Esophagus muscularis mucosa (tissue), 4 donors: ENCODE data around the gene PFKFB3. TPM values are rescaled to one million over a fixed set of nuclear protein-coding genes. Genes with fewer than 3 reads are reported as not detected.
"Not testable (repeated sequence)": the region's sequence is repeated elsewhere in the genome, so short reads cannot be mapped to it uniquely, and the experiment has no call there.

Source experiments
- DNase-seq: peaks from one replicate; pipeline ENCODE4 v3.0.0-alpha.2; 2017; ENCODE audit errors: extremely low spot score
- H3K27ac ChIP-seq, 4 donors: fragments of 200-600 bp; sonication (generic); replicated peaks in 1 of 4; 1 replicate in 3 of 4; 2 replicates in 1 of 4; pipeline ENCODE4 v1.5.1; 2016 to 2019; ENCODE audit warnings: mild to moderate bottlenecking in 1 of 4
- H3K27me3 ChIP-seq, 4 donors: fragments of 200-600 bp; sonication (generic); one replicate each; pipeline versions ENCODE4 v1.5.1 to v1.6.0; 2016 to 2019
- H3K36me3 ChIP-seq, 4 donors: fragments of 200-600 bp; sonication (generic); one replicate each; pipeline ENCODE4 v1.5.1; 2016 to 2019
- H3K4me1 ChIP-seq, 4 donors: fragments of 200-600 bp; sonication (generic); one replicate each; pipeline ENCODE4 v1.5.1; 2016 to 2019
- H3K4me3 ChIP-seq, 4 donors: fragments of 200-600 bp; sonication (generic); 1 replicate in 2 of 4; 2 replicates in 2 of 4; pipeline ENCODE4 v1.5.1; 2016 to 2019; ENCODE audit warnings: mild to moderate bottlenecking in 4 of 4, moderate library complexity in 1 of 4
- H3K9me3 ChIP-seq, 4 donors: fragments of 200-600 bp; sonication (generic); 1 replicate in 3 of 4; 2 replicates in 1 of 4; pipeline ENCODE4 v1.5.1; 2016 to 2019
- EP300 ChIP-seq: sonication (generic); formaldehyde crosslinking; IDR thresholded peaks from one replicate; pipeline ENCODE4 v1.6.1; 2017; ENCODE audit warnings: antibody characterized with exemption
- POLR2A ChIP-seq: fragments of 450-650 bp; IDR thresholded peaks from one replicate; pipeline ENCODE4 v1.6.1; 2017; ENCODE audit warnings: antibody characterized with exemption, moderate library complexity, mild to moderate bottlenecking, low read depth
- POLR2AphosphoS5 ChIP-seq, 2 donors: sonication (generic); formaldehyde crosslinking; IDR thresholded peaks; one replicate each; pipeline ENCODE4 v1.6.1; 2017; ENCODE audit warnings: antibody characterized with exemption in 2 of 2
- WGBS: methylation state at CpG from one replicate; pipeline ENCODE4 v1.1.5; 2018; 5-methylcytosine and 5-hydroxymethylcytosine counted together
- intact Hi-C: fragments of 100-400 bp; cut with DNase I; formaldehyde crosslinking; loops from one replicate; pipeline ENCODE4 v1.15.1; 2023
- total RNA-seq, 4 donors: library from RNA; depleted of rRNA; stranded (reverse); fragments of >200 nt; gene quantifications; one replicate each; pipeline versions ENCODE4 v1.1.0 to v1.2.1, GENCODE V29; 2016
- TF ChIP-seq, protein P1 (sequence below), 3 experiments: fragments of 200-600 bp in 2 of 3; fragments of 450-650 bp in 1 of 3; sonication (generic) in 2 of 3; IDR thresholded peaks; one replicate each; pipeline ENCODE4 v1.5.1; 2017 to 2019; ENCODE audit warnings: antibody characterized with exemption in 3 of 3, mild to moderate bottlenecking in 2 of 3, moderate library complexity in 1 of 3

Gene PFKFB3
- total RNA-seq, 4 donors from 2014 or later: 22.4 to 49.1 (median 37.9) TPM

DNA sequence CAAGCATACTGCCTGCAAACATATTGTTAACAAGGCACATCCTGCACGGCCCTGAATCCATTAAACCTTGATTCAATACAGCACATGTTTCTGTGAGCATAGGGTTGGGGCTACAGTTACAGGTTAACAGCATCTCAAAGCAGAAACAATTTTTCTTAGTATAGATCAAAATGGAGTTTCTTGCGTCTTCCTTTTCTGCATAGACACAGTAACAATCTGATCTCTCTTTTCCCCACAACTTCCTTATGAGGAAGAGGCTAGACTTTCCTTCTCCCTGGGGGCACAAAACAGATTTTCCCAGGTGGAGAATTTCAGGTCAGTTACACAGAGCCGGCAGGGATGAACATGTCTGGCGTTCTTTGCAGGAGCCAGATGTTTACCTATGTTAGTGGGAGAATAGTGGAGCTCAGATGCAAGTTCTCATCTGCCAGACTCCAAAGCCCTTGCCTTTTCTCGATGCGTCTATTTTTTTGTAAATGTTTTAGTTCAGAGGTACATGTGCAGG lies 37.5 kb upstream of the PFKFB3 start:
- Histone ChIP-seq H3K4me1 (peaks cover 44 to 79% (median 64%) of the 10 kb centered on the region in 4 donors), H3K36me3 (peaks cover 0 to 14% (median 7%) of the 10 kb centered on the region in 4 donors), H3K9me3 (no peaks in the 10 kb centered on the region), H3K27ac (peak overlapping the region; percentile 92 to 97 (median 95)), H3K4me3 (peak overlapping the region in 3 of 4 donors; percentile 74 to 84 (median 82)), H3K27me3 (no peaks in the 10 kb centered on the region)
- TF ChIP-seq EP300 (no peak), POLR2A (no peak), POLR2AphosphoS5 (IDR thresholded peaks at IDR 0.05) (no peak)
- TF ChIP-seq, protein P1, sequence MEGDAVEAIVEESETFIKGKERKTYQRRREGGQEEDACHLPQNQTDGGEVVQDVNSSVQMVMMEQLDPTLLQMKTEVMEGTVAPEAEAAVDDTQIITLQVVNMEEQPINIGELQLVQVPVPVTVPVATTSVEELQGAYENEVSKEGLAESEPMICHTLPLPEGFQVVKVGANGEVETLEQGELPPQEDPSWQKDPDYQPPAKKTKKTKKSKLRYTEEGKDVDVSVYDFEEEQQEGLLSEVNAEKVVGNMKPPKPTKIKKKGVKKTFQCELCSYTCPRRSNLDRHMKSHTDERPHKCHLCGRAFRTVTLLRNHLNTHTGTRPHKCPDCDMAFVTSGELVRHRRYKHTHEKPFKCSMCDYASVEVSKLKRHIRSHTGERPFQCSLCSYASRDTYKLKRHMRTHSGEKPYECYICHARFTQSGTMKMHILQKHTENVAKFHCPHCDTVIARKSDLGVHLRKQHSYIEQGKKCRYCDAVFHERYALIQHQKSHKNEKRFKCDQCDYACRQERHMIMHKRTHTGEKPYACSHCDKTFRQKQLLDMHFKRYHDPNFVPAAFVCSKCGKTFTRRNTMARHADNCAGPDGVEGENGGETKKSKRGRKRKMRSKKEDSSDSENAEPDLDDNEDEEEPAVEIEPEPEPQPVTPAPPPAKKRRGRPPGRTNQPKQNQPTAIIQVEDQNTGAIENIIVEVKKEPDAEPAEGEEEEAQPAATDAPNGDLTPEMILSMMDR (IDR thresholded peaks at IDR 0.05): no peak
- intact Hi-C loops: no loop called here
- no peak for DNase-seq
- 42% methylated on average over 6 of the region's 6 CpGs for WGBS

DNA sequence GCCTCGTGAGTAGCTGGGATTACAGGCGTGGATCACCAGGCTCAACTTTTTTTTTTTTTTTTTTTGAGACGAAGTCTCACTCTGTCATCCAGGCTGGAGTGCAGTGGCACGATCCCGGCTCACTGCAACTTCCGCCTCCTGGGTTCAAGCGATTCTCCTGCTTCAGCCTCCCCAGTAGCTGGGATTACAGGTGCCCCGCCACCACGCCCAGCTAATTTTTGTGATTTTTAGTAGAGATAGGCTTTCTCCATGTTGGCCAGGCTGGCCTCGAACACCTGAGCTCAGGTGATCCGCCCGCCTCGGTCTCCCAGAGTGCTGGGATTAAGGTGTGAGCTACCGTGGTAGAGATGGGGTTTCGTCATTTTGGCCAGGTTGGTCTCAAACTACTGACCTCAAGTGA lies 36.8 kb upstream of the PFKFB3 start:
- H3K4me3 ChIP-seq, H3K27me3 ChIP-seq, H3K9me3 ChIP-seq, DNase-seq, intact Hi-C loops: not testable (repeated sequence)
- peak overlapping the region in 2 of 4 donors; percentile 95 for H3K27ac ChIP-seq
- H3K4me1 ChIP-seq: peaks cover 50 to 85% (median 70%) of the 10 kb centered on the region in 4 donors
- H3K36me3 ChIP-seq: peaks cover 0 to 14% (median 7%) of the 10 kb centered on the region in 4 donors
- WGBS: 92% methylated on average over 15 of the region's 15 CpGs

DNA sequence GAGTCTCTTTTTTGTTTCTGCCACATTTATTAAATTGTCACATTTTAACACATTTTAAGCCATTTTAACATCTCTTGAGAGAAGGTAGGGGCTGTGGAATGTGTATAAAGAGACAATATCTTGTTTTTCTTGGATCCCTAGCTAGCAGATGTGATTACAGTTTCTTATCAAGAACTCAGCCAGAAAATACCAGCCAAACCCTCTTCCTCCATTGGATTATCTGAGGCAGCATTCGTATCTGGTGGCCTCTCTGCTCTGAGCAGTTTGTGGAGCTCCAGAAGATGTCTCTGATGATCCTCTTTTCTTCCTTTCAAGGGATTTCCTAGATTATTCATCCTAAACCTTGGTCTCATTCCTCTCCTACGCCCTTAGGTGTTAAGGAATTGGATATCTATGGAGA lies 35.3 kb upstream of the PFKFB3 start:
- DNase-seq: no peak
- H3K9me3 ChIP-seq: no peaks in the 10 kb centered on the region
- intact Hi-C loops: no loop called here
- H3K27me3 ChIP-seq: no peaks in the 10 kb centered on the region
- H3K36me3 ChIP-seq: peaks cover 0 to 14% (median 7%) of the 10 kb centered on the region in 4 donors
- WGBS: 88% methylated on average over 2 of the region's 2 CpGs
- peak overlapping the region in 2 of 4 donors; percentile 28 to 37 for H3K27ac ChIP-seq
- H3K4me3 ChIP-seq: no peak overlapping the region
- no peak for TF ChIP-seq EP300
- TF ChIP-seq POLR2A: no peak
- no peak for TF ChIP-seq POLR2AphosphoS5 (IDR thresholded peaks at IDR 0.05)
- TF ChIP-seq, protein P1 (IDR thresholded peaks at IDR 0.05): no peak
- H3K4me1 ChIP-seq: peaks cover 56 to 93% (median 77%) of the 10 kb centered on the region in 4 donors

DNA sequence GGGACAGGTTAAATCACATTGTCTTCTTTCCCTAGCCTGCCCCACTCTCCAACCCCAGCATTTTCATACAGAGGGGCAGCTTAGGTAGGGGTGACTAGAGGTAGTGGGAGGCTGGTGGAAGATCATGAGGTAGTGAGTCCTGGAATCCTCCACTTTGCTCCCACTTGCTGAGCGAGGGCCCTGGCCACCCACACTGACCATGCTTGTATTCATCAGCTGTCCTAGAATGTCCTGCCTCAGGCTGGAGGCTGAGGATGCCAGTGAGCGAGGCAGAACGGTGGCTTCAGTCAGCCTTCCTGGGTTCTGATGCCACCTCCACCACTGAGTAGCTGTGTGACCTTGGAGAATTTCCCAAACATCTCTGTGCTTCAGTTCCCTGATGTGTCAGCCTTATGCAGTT lies 34.6 kb upstream of the PFKFB3 start:
- TF ChIP-seq POLR2AphosphoS5 (IDR thresholded peaks at IDR 0.05) (no peak), POLR2A (no peak), EP300 (no peak)
- TF ChIP-seq, protein P1 (IDR thresholded peaks at IDR 0.05): no peak
- 100% methylated on average over 1 of the region's 3 CpGs for WGBS
- Histone ChIP-seq H3K27me3 (no peaks in the 10 kb centered on the region), H3K36me3 (peaks cover 0 to 14% (median 7%) of the 10 kb centered on the region in 4 donors), H3K27ac (peak overlapping the region in 2 of 4 donors; percentile 28 to 37), H3K4me3 (no peak overlapping the region), H3K4me1 (peaks cover 56 to 93% (median 76%) of the 10 kb centered on the region in 4 donors), H3K9me3 (no peaks in the 10 kb centered on the region)
- intact Hi-C loops: no loop called here
- DNase-seq: no peak

DNA sequence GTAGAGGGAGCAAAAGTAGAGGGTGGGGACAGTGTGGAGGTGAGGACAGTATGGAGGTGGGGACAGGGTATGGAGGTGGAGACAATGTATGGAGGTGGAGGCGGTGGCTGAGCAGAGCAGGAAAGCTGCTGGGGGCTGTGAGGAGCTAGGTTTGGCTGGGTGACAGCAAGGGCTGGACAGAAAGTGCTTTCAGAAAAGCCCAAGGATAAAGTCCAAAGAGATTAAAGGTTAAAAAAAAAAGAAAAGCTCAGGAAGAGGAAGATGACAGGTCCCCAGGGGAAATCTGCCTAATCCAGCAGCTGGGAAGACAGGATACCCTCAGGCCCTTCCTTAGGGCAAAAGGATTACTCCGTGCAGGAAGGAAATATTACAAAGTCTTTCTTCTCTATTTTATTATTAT lies 32.1 kb upstream of the PFKFB3 start:
- DNase-seq: no peak
- Histone ChIP-seq H3K4me1 (peaks cover 64 to 99% (median 79%) of the 10 kb centered on the region in 4 donors), H3K27me3 (no peaks in the 10 kb centered on the region), H3K4me3 (no peak overlapping the region), H3K36me3 (peaks cover 0 to 14% (median 7%) of the 10 kb centered on the region in 4 donors), H3K9me3 (no peaks in the 10 kb centered on the region), H3K27ac (peak overlapping the region in 2 of 4 donors; percentile 31 to 40)
- TF ChIP-seq EP300 (no peak), POLR2A (no peak), POLR2AphosphoS5 (IDR thresholded peaks at IDR 0.05) (no peak)
- TF ChIP-seq, protein P1 (IDR thresholded peaks at IDR 0.05): no peak
- 53% methylated on average over 2 of the region's 2 CpGs for WGBS
- intact Hi-C loops: no loop called here
